GM23248 (cell line): ENCODE measurements around the gene APOE. TPM values are rescaled to one million over a fixed set of nuclear protein-coding genes. Genes with fewer than 3 reads are reported as not detected.
A peak's percentile ranks its signal among the peaks of the same experiment; 100 is the strongest.

Experiments
- DNase-seq: peaks from one replicate; pipeline ENCODE4 v3.0.0-alpha.2; 2015
- H2AFZ ChIP-seq: fragments of 200-600 bp; sonication (generic); 2 replicates; pipeline ENCODE4 v1.6.1; 2016; ENCODE audit warnings: antibody characterized with exemption
- H3F3A ChIP-seq: fragments of 200-600 bp; sonication (generic); 2 replicates; pipeline ENCODE4 v1.6.1; 2016; ENCODE audit warnings: mild to moderate bottlenecking, antibody characterized with exemption, mixed run types; ENCODE audit not compliant: insufficient read depth
- H3K27ac ChIP-seq: fragments of 200-600 bp; sonication (generic); 2 replicates; pipeline ENCODE4 v1.5.1; 2016; ENCODE audit warnings: mild to moderate bottlenecking
- H3K27me3 ChIP-seq: fragments of 200-600 bp; sonication (generic); replicated peaks from 2 replicates; pipeline ENCODE4 v1.6.1; 2016; ENCODE audit warnings: mild to moderate bottlenecking; ENCODE audit not compliant: insufficient read depth
- H3K36me3 ChIP-seq: fragments of 200-600 bp; sonication (generic); 2 replicates; pipeline ENCODE4 v1.6.1; 2016; ENCODE audit warnings: low read depth, mild to moderate bottlenecking
- H3K4me1 ChIP-seq: fragments of 200-600 bp; sonication (generic); 2 replicates; pipeline ENCODE4 v1.6.1; 2016; ENCODE audit warnings: mild to moderate bottlenecking; ENCODE audit not compliant: insufficient read depth
- H3K4me2 ChIP-seq: fragments of 200-600 bp; sonication (generic); one replicate; pipeline ENCODE4 v1.6.1; 2016; ENCODE audit warnings: mild to moderate bottlenecking; ENCODE audit not compliant: unreplicated experiment
- H3K4me3 ChIP-seq: fragments of 200-600 bp; sonication (generic); 2 replicates; pipeline ENCODE4 v1.5.1; 2016; ENCODE audit warnings: mild to moderate bottlenecking
- H3K79me2 ChIP-seq: fragments of 200-600 bp; sonication (generic); 2 replicates; pipeline ENCODE4 v1.6.1; 2016; ENCODE audit warnings: mild to moderate bottlenecking; ENCODE audit not compliant: insufficient read depth
- H3K9ac ChIP-seq: fragments of 200-600 bp; sonication (generic); 2 replicates; pipeline ENCODE4 v1.6.1; 2016; ENCODE audit warnings: mild to moderate bottlenecking
- H3K9me2 ChIP-seq: fragments of 200-600 bp; sonication (generic); 2 replicates; pipeline ENCODE4 v1.6.1; 2016; ENCODE audit warnings: mixed run types, mild to moderate bottlenecking, moderate library complexity; ENCODE audit not compliant: insufficient read depth
- H3K9me3 ChIP-seq: fragments of 200-600 bp; sonication (generic); one replicate; pipeline ENCODE4 v1.6.1; 2017; ENCODE audit warnings: low read depth
- H4K20me1 ChIP-seq: fragments of 200-600 bp; sonication (generic); 2 replicates; pipeline ENCODE4 v1.6.0; 2016; ENCODE audit not compliant: insufficient read depth
- EZH2 ChIP-seq: fragments of 200-600 bp; sonication (generic); IDR thresholded peaks from 2 replicates; pipeline ENCODE4 v1.6.1; 2018; ENCODE audit warnings: antibody characterized with exemption, mild to moderate bottlenecking; ENCODE audit not compliant: insufficient read depth, poor library complexity, severe bottlenecking
- EZH2phosphoT487 ChIP-seq: fragments of 200-600 bp; sonication (generic); IDR thresholded peaks from 2 replicates; pipeline ENCODE4 v1.6.1; 2018; ENCODE audit warnings: antibody characterized with exemption, moderate library complexity, mild to moderate bottlenecking, low read depth; ENCODE audit not compliant: insufficient read depth
- WGBS, 2 experiments: methylation state at CpG; one replicate each; pipeline ENCODE4 v1.1.6; 2015 to 2017; ENCODE audit warnings: low lambda C conversion rate in 2 of 2, low coverage in 1 of 2; ENCODE audit errors: missing lambda C conversion rate in 2 of 2; 5-methylcytosine and 5-hydroxymethylcytosine counted together
- in situ Hi-C: fragments of 300-500 bp; cut with MboI; formaldehyde crosslinking; loops from 2 replicates; pipeline ENCODE4 v1.15.0; 2020
- polyA plus RNA-seq: library from polyadenylated mRNA; unstranded; fragments of >200 nt; fragmentation: Nextera tagmentation; extraction: Ambion mirVana; gene quantifications from 2 replicates; pipeline ENCODE4 v1.2.1, GENCODE V29; 2016
- total RNA-seq: library from RNA; depleted of rRNA; stranded (reverse); fragments of >200 nt; shearing (Covaris generic); gene quantifications from 2 replicates; pipeline ENCODE4 v1.2.3, GENCODE V29; 2014

Gene APOE
- total and polyA plus RNA-seq, 2 experiments from 2014 or later = 0.60 to 0.76 TPM

DNA sequence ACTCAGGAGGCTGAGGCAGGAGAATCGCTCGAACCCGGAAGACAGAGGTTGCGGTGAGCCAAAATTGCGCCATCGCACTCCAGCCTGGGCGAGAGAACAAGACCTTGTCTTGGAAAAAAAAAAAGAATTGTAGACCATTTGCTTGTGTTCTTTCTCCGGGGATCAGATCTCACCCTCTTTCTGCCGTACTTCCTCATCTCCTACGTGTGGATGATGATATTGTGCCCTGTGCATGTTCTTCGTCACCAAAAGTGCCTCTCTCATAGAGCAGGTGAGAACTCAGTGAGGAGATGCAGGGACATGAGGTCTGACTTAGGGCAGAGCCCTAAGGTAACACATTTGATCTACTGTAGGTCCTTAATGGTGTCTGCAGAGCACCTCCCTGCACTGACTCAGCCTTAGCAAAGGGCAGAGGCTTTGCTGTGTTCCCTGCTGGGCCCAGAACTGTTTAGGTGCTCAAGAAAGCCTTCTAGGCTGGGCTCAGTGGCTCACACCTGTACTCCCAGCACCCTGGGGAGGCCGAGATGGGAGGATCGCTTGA lies 41.5 kb downstream of the APOE start:
- H3K36me3 ChIP-seq = no peaks in the 10 kb centered on the region
- no peaks in the 10 kb centered on the region for H3K27me3 ChIP-seq
- peaks cover 5% of the 10 kb centered on the region; the same call in 1 of the 2 replicates for H3K4me1 ChIP-seq
- H3K4me3 ChIP-seq = no peak overlapping the region
- no peak for DNase-seq
- no peak overlapping the region for H3K27ac ChIP-seq
- no peak overlapping the region for H3K9ac ChIP-seq
- H3K9me3 ChIP-seq = no peaks in the 10 kb centered on the region
- no peak overlapping the region for H2AFZ ChIP-seq
- WGBS, 2 experiments = 92 to 94% methylated on average over 13 of the region's 13 CpGs
- TF ChIP-seq EZH2phosphoT487 (no peak), EZH2 (no peak)
- H4K20me1 ChIP-seq = no peaks in the 10 kb centered on the region
- H3K4me2 ChIP-seq = no peak overlapping the region
- H3K9me2 ChIP-seq = no peaks in the 10 kb centered on the region
- H3K79me2 ChIP-seq = no peaks in the 10 kb centered on the region
- in situ Hi-C loops = no loop called here
- no peaks in the 10 kb centered on the region; the same call in 1 of the 2 replicates for H3F3A ChIP-seq

GRCh38 chr19:44948237-44948636 lies 42.6 kb downstream of the APOE start:
- no peak overlapping the region for H3K4me2 ChIP-seq
- no peaks in the 10 kb centered on the region for H4K20me1 ChIP-seq
- no peaks in the 10 kb centered on the region; the same call in 1 of the 2 replicates for H3F3A ChIP-seq
- no peaks in the 10 kb centered on the region for H3K27me3 ChIP-seq
- H3K4me3 ChIP-seq = no peak overlapping the region
- H3K9ac ChIP-seq = no peak overlapping the region
- no peaks in the 10 kb centered on the region for H3K79me2 ChIP-seq
- TF ChIP-seq EZH2phosphoT487 (no peak), EZH2 (no peak)
- no peaks in the 10 kb centered on the region for H3K9me3 ChIP-seq
- no peaks in the 10 kb centered on the region for H3K36me3 ChIP-seq
- peaks cover 5% of the 10 kb centered on the region; the same call in 1 of the 2 replicates for H3K4me1 ChIP-seq
- in situ Hi-C loops = no loop called here
- H3K9me2 ChIP-seq = no peaks in the 10 kb centered on the region
- no peak for DNase-seq
- no peak overlapping the region for H3K27ac ChIP-seq
- 69 to 84% methylated on average over 5 of the region's 5 CpGs for WGBS, 2 experiments
- no peak overlapping the region for H2AFZ ChIP-seq

GRCh38 chr19:44948763-44949374 lies 43.3 kb downstream of the APOE start:
- peaks cover 5% of the 10 kb centered on the region for H3K79me2 ChIP-seq
- H3K27me3 ChIP-seq = no peaks in the 10 kb centered on the region
- 75 to 84% methylated on average over 4 of the region's 5 CpGs for WGBS, 2 experiments
- peaks cover 2% of the 10 kb centered on the region; the same call in 1 of the 2 replicates for H3K4me1 ChIP-seq
- no peak overlapping the region for H3K4me3 ChIP-seq
- H3K36me3 ChIP-seq = no peaks in the 10 kb centered on the region
- no peaks in the 10 kb centered on the region for H3K9me3 ChIP-seq
- TF ChIP-seq EZH2 (no peak), EZH2phosphoT487 (no peak)
- no peak overlapping the region for H3K4me2 ChIP-seq
- H2AFZ ChIP-seq = no peak overlapping the region
- no peaks in the 10 kb centered on the region; the same call in 1 of the 2 replicates for H3F3A ChIP-seq
- peak; percentile 29 for DNase-seq
- in situ Hi-C loops = no loop called here
- no peaks in the 10 kb centered on the region for H3K9me2 ChIP-seq
- no peak overlapping the region for H3K27ac ChIP-seq
- no peaks in the 10 kb centered on the region for H4K20me1 ChIP-seq
- H3K9ac ChIP-seq = no peak overlapping the region

DNA sequence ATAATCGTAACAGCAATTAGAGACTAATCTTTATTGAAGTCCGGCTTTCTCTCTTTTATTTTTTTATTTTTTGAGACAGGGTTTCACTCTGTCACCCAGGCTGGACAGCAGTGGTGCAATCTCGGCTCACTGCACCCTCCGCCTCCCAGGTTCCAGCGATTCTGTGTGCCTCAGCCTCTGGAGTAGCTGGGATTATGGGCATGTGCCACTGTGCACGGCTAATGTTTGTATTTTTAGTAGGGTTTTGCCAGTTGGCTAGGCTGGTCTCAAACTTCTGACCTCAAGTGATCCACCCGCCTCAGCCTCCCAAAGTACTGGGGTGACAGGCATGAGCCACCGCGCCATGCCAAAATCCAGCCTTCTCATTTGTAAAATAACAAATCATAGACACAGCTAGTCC lies 44.0 kb downstream of the APOE start:
- Histone ChIP-seq H3K27ac (no peak overlapping the region), H3K27me3 (no peaks in the 10 kb centered on the region), H3K9me2 (no peaks in the 10 kb centered on the region), H3K9me3 (no peaks in the 10 kb centered on the region), H3K4me3 (no peak overlapping the region), H3K79me2 (peaks cover 11% of the 10 kb centered on the region), H3K9ac (no peak overlapping the region), H2AFZ (no peak overlapping the region), H3K4me1 (no peaks in the 10 kb centered on the region), H3F3A (peaks cover 2% of the 10 kb centered on the region; the same call in 1 of the 2 replicates), H3K36me3 (no peaks in the 10 kb centered on the region), H3K4me2 (no peak overlapping the region), H4K20me1 (no peaks in the 10 kb centered on the region)
- no peak for TF ChIP-seq EZH2phosphoT487
- no peak for TF ChIP-seq EZH2
- WGBS, 2 experiments = 65 to 69% methylated on average over 9 of the region's 9 CpGs
- in situ Hi-C loops = no loop called here
- DNase-seq = no peak
